GM21825 (cell line): ENCODE results near the gene TMEM45B.
"Not testable (repeated sequence)": the region's sequence is repeated elsewhere in the genome, so short reads cannot be mapped to it uniquely, and the experiment has no call there.

Source experiments
- ATAC-seq: cut with Tn5 transposase; IDR thresholded peaks from one replicate; pipeline ENCODE4 v1.9.1; 2021; ENCODE audit warnings: mild to moderate bottlenecking, moderate library complexity; ENCODE audit not compliant: unreplicated experiment

Gene TMEM45B

GRCh38 chr11:129804012-129804411, 11.6 kb upstream of the TMEM45B start:
- no peak for ATAC-seq

GRCh38 chr11:129808241-129808640, 7.4 kb upstream of the TMEM45B start:
- ATAC-seq = not testable (repeated sequence)

GRCh38 chr11:129813231-129813791, 2.3 kb upstream of the TMEM45B start:
- ATAC-seq = no peak

GRCh38 chr11:129814244-129815014, 1.2 kb upstream of the TMEM45B start:
- no peak for ATAC-seq

- ATAC-seq = no peak
Measured at GRCh38 chr11:129817534-129818051, 1.9 kb downstream of the TMEM45B start.

- ATAC-seq = not testable (repeated sequence)
Measured at GRCh38 chr11:129818236-129818635, 2.6 kb downstream of the TMEM45B start.

GRCh38 chr11:129819237-129819636, 3.6 kb downstream of the TMEM45B start:
- ATAC-seq = no peak

- ATAC-seq = not testable (repeated sequence)
Measured at GRCh38 chr11:129820228-129820627, 4.6 kb downstream of the TMEM45B start.

- not testable (repeated sequence) for ATAC-seq
Measured at GRCh38 chr11:129823281-129823680, 7.6 kb downstream of the TMEM45B start.

- not testable (repeated sequence) for ATAC-seq
Measured at GRCh38 chr11:129823799-129824198, 8.2 kb downstream of the TMEM45B start.

- ATAC-seq = no peak
Measured at GRCh38 chr11:129825380-129825779, 9.7 kb downstream of the TMEM45B start.

GRCh38 chr11:129828301-129828836, 12.7 kb downstream of the TMEM45B start:
- no peak for ATAC-seq

GRCh38 chr11:129829497-129829896, 13.8 kb downstream of the TMEM45B start:
- not testable (repeated sequence) for ATAC-seq

- ATAC-seq = not testable (repeated sequence)
Measured at GRCh38 chr11:129831227-129831626, 15.6 kb downstream of the TMEM45B start.

- not testable (repeated sequence) for ATAC-seq
Measured at GRCh38 chr11:129833260-129833659, 17.6 kb downstream of the TMEM45B start.

GRCh38 chr11:129836423-129836891, 20.8 kb downstream of the TMEM45B start:
- not testable (repeated sequence) for ATAC-seq

GRCh38 chr11:129836979-129837378, 21.3 kb downstream of the TMEM45B start:
- ATAC-seq = no peak

GRCh38 chr11:129840236-129840635, 24.6 kb downstream of the TMEM45B start:
- no peak for ATAC-seq

GRCh38 chr11:129842138-129842537, 26.5 kb downstream of the TMEM45B start:
- no peak for ATAC-seq

GRCh38 chr11:129846508-129847335, 31.1 kb downstream of the TMEM45B start:
- ATAC-seq = no peak

GRCh38 chr11:129847361-129847760, 31.7 kb downstream of the TMEM45B start:
- ATAC-seq = not testable (repeated sequence)
